ENCODE results near the gene PLEK2.

DNA sequence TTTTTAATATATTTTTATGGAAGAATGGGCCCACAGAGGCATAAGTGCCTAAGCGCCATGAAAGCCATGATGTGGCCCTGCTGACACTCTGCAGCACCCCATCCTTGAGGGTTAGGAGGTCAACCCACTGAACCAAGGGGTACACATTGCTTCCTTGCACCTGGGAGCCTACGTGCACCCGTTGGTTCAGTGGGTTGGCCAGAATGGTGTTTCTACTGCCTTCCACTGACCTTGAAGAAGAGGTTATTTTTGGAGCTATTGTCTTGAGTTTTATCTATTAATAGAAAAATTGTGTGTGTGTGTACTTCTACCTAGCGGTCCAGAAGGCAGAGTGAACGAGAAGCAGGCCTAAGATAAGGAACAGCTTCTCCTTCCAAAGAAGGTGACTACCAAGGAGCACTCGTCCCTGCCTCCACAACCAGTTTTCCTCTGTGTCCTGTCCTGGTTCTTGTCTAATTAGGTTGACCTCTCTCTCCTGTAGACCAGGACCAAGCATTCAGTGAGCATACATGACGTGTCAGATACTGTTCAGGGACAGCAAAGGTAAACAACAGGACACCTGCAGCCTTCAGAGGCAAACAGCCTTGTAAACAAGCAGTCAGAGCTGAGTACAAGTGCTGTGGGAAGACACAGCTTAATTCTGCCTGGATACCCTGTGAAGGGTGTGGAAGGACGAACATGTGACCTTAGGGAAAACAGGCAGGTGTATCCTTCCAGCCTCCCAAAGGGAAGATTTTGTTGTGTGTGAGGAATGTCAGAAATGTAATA lies 30.4 kb upstream of the PLEK2 start:
- TF ChIP-seq POLR2A (IDR thresholded peaks at IDR 0.05): no peak
- TF ChIP-seq, protein P1, sequence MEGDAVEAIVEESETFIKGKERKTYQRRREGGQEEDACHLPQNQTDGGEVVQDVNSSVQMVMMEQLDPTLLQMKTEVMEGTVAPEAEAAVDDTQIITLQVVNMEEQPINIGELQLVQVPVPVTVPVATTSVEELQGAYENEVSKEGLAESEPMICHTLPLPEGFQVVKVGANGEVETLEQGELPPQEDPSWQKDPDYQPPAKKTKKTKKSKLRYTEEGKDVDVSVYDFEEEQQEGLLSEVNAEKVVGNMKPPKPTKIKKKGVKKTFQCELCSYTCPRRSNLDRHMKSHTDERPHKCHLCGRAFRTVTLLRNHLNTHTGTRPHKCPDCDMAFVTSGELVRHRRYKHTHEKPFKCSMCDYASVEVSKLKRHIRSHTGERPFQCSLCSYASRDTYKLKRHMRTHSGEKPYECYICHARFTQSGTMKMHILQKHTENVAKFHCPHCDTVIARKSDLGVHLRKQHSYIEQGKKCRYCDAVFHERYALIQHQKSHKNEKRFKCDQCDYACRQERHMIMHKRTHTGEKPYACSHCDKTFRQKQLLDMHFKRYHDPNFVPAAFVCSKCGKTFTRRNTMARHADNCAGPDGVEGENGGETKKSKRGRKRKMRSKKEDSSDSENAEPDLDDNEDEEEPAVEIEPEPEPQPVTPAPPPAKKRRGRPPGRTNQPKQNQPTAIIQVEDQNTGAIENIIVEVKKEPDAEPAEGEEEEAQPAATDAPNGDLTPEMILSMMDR (IDR thresholded peaks at IDR 0.05): no peak
